Pulmonary artery endothelial cell (primary cell): ENCODE results near the gene TYW5. TPM values are rescaled to one million over a fixed set of nuclear protein-coding genes. Genes with fewer than 3 reads are reported as not detected.
"Not testable (repeated sequence)": the region's sequence is repeated elsewhere in the genome, so short reads cannot be mapped to it uniquely, and the experiment has no call there.

ENCODE experiments used
- DNase-seq: peaks from one replicate; pipeline ENCODE4 v3.0.0-alpha.2; 2011; ENCODE audit warnings: low read depth, low spot score
- total RNA-seq: library from RNA; depleted of rRNA; stranded (reverse); fragments of >200 nt; gene quantifications from 2 replicates; pipeline ENCODE4 v1.2.3, GENCODE V29; 2014

TYW5 gene
- total RNA-seq, 1 donor from 2014 or later = 4.8 TPM

DNA sequence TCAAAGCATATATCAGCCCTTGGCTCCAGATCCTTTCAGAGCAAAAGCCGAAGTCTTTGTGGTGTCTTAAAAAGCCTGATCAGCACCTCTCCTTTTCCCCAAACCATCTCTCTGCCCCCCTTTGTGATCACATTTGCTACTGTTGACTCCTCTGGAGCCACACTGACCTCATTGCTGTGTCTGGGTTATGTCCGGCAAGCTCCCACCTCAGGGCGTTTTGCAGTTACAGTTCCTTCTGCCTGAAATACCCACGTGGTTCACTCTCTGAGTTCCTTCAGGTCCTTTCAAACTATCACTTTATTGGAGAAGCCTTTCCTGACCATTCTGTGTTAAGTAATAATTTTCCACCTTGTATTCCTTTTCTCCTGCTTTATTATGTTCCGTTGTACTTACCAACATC, 32.4 kb downstream of the TYW5 start:
- no peak for DNase-seq

DNA sequence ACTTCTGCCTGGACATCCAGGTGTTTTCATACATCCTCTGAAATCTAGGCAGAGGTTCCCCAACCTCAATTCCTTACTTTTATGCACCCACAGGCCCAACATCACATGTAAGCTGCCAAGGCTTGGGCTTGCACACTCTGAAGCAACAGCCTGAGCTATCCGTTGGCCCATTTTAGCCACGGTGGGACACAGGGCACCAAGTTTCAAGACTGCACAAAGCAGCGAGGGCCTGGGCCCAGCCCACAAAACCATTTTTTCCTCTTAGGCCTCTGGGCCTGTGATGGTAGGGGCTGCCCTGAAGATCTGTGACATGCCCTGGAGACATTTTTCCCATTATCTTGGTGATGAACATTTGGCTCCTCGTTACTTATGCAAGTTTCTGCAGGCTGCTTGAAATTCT, 38.3 kb downstream of the TYW5 start:
- no peak for DNase-seq

DNA sequence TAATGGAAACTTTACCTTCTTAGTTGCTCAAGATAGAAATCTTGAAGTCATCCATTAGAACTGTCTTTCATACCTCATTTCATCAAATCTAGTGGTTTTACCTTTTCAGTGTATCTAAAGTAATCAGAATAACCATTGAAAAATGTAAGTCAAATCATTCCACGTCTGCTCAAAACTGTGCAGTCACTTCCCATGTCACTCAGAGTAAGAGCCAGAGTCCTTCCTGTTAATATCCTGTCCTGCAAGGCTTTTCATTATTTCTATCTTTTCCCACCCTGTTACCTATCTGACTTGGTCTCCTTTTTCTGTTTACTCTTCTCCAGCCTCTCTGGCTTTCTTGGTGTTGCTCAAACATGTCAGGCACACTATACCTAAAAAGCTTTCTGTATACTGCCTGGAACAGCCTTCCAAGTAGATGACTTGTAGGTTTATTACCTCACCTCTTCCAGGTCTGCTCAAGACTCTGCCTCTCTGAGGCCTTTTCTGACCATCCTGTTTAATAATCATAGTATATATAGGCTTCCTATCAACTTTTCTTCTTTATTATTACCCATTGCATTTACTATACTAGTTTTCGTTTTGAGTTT, 40.8 kb downstream of the TYW5 start:
- DNase-seq = no peak

DNA sequence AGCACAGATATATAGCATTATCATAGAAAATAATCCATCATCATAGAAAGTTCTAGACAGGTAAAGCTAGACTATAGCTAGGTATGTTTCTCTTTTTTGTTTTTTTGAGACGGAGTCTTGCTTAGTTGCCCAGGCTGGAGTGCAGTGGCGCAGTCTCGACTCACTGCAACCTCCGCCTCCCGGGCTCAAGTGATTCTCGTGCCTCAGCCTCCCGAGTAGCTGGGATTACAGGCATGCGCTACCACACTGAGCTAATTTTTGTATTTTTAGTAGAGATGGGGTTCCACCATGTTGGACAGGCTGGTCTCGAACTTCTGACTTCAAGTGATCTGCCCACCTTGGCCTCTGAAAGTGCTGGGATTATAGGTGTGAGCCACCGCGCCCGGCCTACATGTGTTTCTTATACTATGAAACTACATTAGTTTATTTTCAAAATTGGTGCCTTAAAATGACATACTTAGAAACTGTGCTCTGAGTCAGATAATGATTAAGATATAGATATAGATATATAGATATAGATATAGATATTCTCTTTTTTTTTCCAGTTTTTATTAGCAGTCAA, 42.7 kb downstream of the TYW5 start:
- not testable (repeated sequence) for DNase-seq

DNA sequence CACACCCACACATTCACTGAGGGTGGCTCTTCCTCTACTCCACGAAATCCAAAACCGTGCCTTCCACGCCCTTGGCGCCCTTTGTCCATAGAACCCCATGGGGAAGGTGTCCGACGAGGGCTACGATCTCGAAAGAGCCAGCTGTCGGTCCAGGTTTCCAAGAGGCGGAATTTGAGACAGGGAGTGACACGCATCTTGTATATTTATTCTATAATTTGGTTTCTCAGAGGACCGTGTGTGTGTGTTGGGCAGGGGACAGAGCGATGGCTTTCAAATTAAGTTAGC, 43.5 kb downstream of the TYW5 start:
- no peak for DNase-seq

DNA sequence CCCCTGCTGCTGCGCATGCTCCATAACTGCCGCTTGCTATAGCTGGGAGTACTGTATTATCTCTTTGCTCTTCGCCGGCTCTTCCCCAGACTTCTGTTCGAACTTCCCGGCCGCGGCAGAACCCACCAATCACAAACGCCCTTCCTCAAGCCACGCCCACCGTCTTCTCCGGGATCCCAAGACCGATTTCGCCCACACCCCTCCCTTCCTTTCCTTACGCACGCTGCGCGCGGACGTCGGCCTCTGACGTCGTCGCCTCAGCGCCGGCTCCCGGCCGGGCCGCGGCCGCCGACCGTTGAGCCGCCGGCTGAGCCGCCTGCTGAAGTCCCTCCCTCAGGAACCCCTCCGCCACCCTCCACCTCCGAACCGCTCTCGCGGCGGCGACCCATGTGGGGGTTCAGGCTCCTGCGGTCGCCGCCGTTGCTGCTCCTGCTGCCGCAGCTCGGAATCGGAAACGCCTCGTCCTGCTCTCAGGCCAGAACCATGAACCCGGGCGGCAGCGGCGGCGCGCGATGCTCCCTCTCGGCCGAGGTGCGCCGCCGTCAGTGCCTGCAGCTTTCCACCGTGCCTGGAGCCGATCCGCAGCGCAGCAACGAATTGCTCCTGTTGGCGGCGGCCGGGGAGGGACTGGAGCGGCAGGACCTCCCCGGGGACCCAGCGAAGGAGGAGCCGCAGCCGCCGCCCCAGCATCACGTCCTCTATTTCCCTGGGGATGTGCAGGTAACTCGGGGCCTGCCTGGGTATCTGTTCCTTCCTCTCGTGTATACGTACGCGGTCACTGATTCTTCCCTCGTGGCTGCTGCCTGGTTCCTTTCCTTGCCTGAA, 44.0 kb downstream of the TYW5 start, which contains the start of gene C2orf69:
C2orf69 (plus strand) TSS at position 242 of the 825 bp plus-strand sequence; CDS start at position 388, 146 bp downstream.
- DNase-seq = peak; percentile 90

DNA sequence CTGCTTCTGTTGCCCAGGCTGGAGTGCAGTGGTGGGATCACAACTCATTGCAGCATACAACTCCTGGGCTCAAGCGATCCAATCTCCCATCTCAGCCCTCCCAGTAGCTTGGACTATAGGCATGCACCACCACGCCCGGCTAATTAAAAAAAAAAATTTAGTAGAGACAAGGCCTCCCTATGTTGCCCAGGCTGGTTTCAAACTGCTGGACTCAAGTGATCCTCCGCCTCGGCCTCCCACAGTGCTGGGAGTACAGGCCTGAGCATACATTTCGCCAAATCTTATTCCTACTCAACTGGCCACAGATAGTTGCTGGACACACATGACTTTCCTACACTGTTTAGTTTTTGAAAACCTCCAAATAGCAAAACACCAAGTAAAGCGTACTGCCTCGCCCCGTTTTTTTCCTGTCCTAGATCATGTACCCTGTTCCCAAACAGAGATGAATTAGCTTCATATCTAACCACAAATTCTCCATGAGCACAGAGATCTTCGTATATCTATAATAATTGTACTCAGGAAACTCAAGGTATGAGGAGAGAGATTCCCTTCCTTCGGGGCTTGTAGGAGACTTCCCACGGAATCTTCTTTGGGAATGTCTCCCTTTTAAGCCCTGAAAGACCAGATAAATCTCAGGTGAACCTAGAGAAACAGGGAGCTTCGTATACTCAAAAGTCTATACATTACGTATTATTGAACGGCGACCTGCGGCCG, 44.8 kb downstream of the TYW5 start:
- no peak for DNase-seq

DNA sequence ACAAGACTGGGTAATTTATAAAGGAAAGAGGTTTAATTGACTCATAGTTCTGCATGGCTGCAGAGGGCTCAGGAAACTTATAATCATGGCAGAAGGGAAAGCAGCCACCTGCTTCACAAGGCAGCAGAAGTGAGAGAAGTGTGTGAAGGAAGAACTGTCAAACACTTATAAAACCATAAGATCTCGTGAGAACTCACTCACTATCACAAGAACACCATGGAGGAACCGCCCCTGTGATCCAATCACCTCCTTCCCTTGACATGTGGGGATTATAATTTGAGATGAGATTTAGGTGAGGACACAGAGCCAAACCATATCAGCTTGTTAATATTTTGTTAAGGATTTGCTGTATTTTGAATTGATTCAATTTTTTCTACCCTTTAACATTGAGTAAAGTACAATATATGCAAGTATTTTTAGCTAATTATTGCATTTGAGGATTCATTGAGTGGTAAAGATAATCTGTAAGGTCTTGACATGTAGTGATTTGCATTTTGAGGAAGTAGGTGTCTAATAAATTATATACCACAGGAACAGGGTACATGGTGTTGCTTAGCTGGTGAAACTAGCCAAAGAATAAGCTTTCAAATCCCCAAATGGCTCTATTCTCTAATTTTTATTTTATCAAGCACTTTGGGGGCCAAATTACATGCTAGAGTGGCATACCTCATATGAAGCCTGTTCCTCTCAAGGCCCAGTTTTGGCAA, 48.1 kb downstream of the TYW5 start:
- no peak for DNase-seq

DNA sequence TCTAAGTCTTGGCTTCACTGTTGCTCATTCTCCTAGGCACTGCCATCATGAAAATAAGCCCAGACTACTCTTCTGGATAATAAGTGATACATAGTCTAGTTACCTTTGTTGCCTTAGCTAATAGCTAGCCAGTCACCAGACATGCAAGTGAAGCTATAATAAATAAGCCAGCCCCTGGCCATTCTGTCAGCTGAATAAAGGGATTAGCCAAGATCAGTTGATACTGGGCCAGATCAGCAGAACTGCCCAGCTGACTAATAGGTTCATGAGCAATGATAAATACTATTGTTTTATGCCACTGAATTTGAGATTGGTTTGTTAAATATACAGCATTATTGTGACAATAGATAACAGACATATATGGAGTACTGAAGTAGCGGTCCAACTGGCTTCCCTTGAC, 52.2 kb downstream of the TYW5 start:
- no peak for DNase-seq

DNA sequence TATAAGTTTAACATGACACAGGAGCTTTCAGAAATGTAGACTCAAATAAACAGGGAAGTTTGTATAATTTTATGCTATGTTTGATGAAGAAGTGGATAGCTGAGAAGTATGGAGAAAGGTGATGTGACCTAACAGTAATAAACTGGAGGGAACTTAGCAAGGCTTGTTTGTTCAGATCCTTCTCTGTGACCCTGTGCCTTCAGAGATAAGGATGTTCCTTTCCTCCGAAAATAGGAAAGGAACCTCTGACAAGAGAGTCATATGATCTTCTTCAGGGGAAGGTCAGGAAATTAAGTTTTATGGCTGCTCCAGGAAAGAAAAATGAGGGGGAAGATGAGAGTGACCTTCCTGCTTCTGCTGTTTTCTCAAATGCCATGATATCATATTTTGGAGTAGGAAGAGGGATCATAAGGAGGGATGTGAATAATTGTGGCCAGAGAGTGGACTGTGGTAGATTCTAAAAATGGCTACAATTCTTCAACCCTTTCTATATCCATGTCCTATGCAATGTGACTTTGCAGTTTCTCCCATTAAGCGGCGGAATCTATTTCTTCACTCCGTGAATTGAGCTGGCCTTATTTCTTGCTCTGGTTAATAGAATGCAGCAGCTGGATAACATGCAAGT, 52.7 kb downstream of the TYW5 start:
- DNase-seq = no peak

DNA sequence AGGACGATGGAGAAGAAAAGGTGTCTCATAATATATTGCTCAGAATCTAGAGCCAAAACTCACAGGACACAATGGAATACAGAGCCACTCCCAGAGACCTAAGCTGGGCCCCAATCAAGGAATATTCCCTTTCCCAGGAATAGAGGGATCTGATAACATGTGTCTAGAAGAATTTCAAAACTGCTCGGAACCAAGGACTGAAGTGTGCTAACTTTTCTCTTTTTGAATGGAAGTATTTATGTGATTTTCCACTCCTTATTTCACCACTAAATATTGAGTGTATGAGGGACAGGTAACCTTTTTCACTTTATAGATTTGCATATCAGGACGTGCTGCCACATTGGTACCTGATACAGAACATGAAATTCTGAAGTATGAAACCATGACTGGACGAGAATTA, 53.3 kb downstream of the TYW5 start:
- DNase-seq = no peak

DNA sequence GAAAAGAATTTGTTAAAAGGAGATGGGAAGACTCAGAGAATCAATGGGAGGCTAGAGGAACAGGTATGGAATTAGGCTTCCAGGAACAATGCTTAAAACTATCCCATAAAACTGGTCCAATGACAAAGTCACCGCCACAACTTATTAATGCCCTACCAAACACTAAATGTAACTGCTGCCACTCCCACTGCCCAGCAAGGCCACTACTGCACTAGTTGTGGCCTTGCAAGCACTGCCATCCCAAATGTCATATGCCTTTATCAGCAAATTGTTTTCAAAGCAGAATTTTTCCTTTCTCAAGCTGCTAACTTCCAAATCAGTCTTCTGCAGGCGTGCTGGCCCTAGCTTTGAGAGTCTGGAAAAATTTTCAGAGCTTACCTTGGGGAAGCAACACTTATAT, 58.7 kb downstream of the TYW5 start:
- no peak for DNase-seq

DNA sequence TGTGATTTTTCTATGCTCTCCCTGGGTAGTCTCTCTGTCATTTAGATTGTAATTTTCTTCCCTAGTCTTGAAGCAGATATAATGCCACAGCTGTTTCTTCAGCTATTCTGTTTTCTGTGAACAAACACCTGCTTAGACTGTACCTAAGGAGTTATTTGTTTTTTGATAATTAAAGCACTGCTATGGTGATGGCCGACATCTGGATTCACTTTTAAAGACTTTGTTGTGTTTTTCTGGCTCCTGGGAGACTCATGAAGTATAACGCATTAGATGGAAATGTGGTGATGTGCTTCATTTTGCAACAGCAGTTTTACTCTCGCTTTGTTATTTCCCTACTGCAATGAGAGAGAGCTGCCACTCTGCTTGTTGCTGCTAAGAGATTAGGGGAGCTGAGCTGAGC, 59.9 kb downstream of the TYW5 start:
- no peak for DNase-seq

DNA sequence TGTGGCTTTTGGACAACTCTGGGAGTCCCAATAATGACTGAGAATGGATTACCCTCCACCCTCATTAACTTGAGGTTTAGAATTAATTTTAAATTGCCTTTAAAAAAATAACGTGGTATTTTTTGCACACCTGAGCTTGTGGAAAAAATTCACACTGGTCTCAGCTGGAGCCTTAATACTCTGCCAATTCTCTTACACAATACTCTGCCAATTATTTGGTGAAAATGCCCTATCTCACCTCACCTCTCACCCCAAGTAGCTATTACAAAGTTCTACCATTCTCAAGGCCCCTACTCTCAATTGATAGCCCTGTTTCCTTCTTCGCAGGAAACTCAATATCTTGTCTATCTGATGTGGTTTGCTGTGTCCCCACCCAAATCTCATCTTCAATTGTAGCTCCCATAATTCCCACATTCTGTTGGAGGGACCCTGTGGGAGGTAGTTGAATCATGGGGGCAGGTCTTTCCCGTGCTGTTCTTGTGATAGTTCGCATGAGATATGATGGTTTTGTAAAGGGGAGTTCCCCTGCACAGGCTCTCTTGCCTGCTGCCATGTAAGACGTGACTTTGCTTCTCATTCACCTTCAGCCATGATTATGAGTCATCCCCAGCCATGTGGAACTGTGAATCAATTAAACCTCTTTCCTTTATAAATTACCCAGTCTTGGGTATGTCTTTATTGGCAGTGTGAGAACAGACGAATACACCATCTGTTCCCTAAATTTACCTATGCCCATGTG, 71.6 kb downstream of the TYW5 start:
- no peak for DNase-seq

DNA sequence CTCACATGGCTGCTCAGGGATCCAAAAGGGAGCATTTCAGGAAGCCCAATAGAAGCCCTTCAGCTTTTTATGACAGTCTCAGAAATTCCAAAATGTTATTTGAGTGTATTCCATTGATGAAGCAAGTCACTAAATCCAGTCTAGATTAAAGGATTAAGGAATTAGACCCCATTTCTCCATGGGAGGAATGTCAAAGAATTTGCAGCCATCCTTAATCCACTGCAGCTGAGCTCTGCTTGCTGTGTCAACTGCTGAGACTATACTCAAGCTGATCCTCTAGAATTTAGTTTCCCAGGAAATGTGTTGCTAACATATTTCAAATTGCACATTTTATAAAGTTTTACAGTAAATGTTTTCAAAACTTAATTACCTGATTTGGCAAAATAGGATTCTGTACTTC, 72.6 kb downstream of the TYW5 start:
- no peak for DNase-seq

Other genes with a start within 250 kb of the TYW5 start
- gene FTCDNL1, start 104.3 kb downstream of the TYW5 start, total RNA-seq = 0.73 and 1.2 TPM in 2 replicates
- 12.0 and 15.0 TPM in 2 replicates for gene C2orf69, start 44.2 kb downstream of the TYW5 start, total RNA-seq
- 27.1 and 30.3 TPM in 2 replicates for gene MAIP1, start 91 bp upstream of the TYW5 start, total RNA-seq